Fibroblast of lung (primary cell): Measurements from ENCODE around the gene NCBP3.

Experiments
- EZH2 ChIP-seq: IDR thresholded peaks from 2 replicates; pipeline ENCODE4 v1.5.1; 2012; ENCODE audit warnings: low read length, control low read depth, mild to moderate bottlenecking; ENCODE audit errors: missing control alignments
- TF ChIP-seq, protein P1 (sequence below), 2 donors: IDR thresholded peaks in 1 of 2; conservative IDR thresholded peaks in 1 of 2; 1 replicate in 1 of 2; 2 replicates in 1 of 2; pipeline ENCODE4 v1.5.1; 2011 to 2012; ENCODE audit warnings: low read length in 2 of 2, control low read depth in 1 of 2, inconsistent platforms in 1 of 2, low read depth in 1 of 2, mild to moderate bottlenecking in 1 of 2

DNA sequence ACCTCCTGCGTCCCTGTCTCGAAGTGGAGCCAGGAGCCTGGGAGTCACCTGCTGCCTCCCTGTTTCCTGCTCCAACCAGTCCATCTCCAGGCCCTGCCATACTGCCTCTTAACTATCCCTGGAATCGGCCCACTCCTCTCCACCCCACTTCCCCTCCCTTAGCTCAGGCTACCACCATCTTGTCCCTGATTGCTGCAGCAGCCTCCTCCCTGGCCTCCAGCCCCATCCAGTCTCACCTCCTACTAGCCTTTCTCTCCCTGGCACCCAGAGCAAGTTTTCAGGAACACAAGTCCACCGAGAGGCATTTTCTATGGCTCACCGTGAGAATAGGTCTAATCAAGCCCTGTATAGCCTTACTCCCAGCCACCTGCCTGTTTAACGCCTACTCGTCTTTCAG lies 47.7 kb upstream of the NCBP3 start:
- TF ChIP-seq, protein P1, sequence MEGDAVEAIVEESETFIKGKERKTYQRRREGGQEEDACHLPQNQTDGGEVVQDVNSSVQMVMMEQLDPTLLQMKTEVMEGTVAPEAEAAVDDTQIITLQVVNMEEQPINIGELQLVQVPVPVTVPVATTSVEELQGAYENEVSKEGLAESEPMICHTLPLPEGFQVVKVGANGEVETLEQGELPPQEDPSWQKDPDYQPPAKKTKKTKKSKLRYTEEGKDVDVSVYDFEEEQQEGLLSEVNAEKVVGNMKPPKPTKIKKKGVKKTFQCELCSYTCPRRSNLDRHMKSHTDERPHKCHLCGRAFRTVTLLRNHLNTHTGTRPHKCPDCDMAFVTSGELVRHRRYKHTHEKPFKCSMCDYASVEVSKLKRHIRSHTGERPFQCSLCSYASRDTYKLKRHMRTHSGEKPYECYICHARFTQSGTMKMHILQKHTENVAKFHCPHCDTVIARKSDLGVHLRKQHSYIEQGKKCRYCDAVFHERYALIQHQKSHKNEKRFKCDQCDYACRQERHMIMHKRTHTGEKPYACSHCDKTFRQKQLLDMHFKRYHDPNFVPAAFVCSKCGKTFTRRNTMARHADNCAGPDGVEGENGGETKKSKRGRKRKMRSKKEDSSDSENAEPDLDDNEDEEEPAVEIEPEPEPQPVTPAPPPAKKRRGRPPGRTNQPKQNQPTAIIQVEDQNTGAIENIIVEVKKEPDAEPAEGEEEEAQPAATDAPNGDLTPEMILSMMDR (conservative IDR thresholded peaks at IDR 0.05 in 1 of 2, IDR thresholded peaks at IDR 0.05 in 1 of 2; ENCODE audit: low read depth in 1 of 2, low read length in 2 of 2): no peak
- no peak for TF ChIP-seq EZH2
